HK-2 (cell line): ENCODE results near the gene TINCR.
"Not testable (repeated sequence)": the region's sequence is repeated elsewhere in the genome, so short reads cannot be mapped to it uniquely, and the experiment has no call there.

Source experiments
- DNase-seq: peaks from one replicate; pipeline ENCODE4 v3.0.0-alpha.2; 2018; ENCODE audit not compliant: unreplicated experiment

The TINCR gene

DNA sequence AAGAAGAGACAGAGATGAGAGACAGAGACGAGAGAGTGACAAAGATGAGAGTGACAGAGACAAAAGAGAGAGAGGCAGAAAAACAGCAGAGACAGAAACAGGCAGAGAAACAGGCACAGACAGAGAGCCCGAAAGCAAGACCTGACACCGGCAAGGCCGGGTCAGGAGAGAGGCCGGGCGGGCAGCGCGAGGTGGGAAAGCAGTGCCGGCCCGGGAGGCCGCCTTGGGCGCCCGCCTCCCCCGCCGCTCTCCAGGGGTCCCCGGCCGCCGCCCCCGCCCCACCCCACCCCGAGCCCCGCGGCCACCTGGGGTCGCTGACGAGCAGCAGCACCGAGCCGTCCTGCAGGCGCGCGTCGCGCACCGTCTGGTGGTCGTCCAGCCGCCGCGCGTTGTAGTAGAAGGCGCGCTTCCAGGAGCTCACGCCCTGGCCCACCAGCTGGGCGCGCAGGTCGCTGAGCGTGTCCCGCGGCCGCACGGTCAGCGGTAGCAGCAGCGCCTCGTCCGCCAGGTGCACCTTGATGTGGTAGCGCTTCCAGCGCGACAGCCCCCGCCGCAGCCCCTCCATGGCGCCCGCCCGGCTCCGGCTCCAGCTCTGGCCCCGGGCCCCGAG lies at the start of gene TINCR:
Gene TINCR (minus strand): TSS at position 594 of the 610 bp plus-strand sequence.
- DNase-seq = no peak

DNA sequence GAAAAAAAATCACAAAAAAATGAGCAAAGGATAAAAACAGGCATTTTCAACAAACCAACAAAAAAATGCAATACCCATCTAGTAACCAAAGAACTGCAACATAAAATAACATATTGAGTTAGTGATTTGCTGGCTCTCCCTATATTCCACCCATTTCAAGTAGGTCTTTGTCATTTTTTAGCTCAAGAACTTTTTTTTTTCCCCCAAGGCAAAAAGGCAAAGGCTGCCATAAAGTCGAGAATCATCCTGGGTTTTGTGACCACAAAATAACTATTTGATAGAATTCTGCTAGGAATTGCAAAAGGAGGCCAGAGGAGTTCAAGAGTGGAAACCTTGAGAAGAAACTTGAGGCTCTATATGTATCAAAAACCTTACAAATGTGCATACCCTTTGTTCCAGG lies 49.3 kb upstream of the TINCR start:
- DNase-seq = no peak

DNA sequence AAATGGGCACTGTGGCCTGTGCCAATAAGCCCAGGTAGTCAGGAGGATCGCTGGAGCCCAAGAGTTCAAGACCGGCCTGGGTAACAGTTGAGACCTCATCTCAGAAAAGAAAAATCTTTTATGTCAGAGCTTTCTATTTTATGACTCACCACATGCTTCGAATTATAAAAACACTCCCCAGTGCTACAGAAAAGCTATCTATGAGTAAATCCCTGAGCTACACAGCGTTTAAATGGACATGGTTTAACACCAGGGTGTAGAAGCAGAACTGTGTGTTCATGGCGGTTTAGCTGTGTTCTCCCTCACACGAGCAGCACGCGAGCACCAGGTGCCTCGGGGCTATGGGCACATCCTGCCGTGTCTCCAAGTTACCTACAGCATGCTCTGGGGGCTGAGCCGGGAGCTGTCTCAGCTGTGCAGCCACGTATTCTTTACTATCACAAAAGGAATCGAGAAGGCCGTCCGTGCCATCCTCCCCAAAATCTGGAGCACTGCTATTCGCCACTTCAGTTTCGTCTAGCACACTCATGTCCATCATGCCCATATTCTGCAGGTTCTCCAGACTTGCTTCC lies 48.1 kb upstream of the TINCR start:
- DNase-seq = no peak

DNA sequence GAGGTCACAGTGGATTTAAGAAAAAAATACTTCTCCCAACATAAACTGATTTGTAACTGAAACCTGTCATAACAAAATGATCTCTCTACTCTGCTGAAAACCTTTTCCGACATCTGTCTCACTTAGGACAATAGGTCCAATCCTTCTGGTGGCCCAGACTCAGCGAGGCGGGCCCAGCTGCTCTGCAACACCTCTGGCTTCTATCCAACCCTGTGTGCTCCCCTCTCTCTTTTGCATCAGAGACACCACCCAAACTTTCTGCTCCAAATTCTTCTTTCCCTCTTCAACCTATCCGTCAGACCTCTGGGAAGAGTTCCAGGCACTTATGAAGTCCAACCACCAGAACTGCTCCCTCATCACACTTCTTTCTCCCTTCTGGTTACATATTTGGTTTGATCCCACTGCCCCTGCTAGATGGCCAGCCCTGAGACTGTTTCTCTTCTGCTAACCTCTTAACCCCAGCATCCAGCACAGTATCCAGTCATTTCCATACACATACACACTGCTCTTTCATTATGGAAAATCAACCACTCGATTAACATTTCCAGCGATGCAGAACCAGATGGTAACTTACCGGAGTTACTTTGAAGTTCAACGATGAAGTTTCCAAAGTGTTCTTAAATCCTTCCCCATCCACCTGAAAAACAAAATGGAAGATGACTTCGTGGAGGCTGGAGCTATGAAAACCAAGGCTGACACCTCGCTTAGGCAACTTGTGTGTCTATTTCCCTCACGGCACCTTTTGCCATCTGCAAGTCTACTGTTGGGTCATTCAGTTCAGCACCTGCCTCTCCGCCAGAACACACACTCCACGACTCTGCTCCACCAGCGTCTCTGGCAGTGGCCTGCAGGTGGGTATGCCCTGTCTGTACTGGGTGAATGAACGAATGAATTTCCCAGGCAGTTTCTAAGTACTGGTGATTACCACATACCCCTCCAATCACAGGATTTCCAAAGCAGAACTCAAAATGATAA lies 45.4 kb upstream of the TINCR start:
- no peak for DNase-seq

DNA sequence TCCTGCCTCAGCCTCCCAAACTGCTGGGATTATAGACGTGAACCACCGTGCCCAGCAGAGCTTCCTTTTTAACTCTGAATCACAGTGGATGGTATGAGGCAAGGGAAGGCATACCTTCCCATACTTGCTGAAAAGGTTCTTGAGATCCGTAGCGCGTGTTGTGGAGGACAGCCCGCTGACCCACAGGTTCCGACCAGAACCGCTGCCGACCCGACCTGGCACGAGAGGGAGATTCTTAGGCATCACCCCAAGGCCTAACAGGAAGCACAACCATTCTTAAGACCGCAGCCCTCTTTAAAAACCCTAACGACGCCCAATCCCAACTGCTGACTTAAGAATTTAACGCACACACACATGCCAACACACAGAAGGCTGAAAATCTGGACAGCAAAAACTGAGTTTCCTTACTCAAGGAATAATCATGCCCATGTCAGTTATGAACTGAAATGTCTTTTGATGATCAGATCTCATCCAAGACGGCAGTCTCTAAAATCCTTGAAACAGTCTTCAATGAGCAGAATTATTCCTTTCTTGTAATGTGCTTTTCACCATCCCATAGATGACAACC lies 42.2 kb upstream of the TINCR start:
- no peak for DNase-seq

DNA sequence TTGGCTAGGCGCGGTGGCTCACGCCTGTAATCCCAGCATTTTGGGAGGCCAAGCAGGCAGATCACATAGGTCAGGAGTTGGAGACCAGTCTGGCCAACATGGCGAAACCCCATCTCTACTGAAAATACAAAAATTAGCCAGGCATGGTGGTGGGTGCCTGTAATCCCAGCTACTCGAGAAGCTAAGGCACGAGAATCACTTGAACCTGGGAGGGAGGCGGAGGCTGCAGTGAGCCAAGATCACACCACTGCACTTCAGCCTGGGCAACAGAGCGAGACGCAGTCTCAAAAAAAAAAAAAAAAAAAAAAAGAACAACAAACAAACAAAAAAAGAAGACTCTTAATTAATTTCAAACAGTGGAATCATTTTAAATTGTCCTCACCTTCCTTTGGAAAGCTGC lies 41.0 kb upstream of the TINCR start:
- DNase-seq = not testable (repeated sequence)

DNA sequence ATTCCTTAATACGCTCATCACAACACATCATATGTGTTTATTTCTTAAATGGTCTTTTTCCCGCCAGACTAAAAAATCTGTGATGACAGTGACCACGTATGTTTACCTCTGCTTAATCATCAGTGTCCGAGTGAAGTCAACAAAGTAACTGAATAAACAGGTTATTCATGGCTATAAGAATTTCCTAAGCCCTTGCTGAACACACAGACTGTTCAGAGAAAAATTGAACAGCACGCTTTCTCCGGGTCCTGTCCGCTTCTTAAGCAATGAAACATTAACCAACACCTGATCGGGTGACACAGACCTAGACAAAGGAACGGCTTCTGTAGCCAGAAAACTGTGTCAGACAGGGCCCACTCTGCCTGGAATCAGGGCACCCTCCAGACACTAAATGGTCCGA lies 40.5 kb upstream of the TINCR start:
- no peak for DNase-seq

DNA sequence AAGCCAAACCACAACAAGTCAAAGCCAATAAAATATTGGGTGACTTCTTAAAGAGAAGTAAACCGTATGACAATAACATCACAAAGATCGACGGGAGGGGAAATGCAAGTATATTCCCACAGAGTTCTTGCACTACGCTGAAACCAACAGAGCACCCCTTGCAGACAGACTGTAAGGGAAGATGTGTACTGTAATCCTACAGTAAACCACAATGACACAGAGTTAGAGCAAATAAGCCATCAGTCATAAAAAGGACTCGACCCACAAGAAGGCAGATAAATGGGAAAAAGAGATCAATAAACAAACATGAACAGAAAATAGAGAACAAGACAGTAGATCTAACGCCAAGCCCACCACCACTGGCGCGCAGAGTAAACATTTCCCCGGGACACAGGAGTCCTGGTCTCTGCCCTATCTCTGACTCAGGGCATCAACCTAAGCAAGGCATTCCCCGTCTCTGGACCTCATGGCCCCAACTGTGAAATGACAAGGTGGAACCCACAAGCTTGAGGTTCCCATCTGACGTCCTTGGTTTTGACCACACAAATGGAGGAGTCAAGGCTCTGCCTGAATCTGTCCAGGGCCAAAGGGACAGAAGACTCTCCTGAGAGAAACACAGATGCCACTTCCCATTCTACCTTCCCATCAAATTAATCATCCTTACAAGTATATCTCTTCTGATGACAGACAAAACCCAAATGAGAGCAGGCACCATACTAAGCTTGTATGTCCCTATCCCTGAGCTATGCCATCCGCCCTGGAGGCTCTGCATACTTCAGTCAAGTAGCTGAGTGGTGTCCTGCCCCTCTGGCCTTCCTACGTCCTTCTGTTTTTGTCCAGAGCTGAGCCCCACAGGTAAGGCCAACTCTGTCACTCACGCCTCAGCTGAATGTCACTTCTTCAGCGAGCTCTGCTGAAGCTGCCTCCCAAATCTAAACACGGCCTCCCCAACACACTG lies 39.8 kb upstream of the TINCR start:
- DNase-seq = no peak

DNA sequence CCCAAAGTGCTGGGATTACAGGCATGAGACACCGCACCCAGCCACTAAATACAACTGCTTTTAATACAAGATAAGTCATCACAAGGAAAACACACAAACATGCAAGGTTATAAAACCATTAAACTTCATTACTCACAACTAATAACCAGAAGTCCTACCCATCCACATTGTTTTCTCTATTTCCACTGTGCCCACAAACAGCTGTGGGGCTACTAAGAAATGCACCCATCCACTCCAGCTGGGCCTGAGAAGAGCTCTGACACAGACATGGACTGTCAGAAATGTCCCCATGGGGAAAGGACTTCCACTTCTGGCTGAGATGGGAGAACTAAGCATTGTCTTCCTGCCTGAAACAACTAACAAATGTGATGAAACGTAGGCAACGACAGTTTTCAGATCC lies 37.6 kb upstream of the TINCR start:
- DNase-seq = no peak

DNA sequence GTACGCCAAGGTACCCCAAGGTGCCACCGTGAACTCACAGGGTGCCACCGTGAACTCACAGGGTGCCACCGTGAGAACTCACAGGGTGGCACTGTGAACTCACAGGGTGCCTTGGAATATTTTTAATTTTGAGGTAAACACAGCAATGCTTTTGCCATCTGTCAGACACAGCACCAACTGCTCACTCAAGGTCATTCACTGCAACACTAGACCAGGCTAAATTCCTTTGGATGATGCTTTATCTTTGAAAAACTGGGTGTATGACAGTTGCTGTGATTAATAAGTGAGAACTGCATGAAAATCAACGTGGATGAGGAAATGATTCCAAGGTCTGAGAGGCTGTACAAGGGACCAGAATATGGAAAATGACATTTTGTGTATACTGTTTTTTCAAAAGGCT lies 35.9 kb upstream of the TINCR start:
- DNase-seq = no peak

DNA sequence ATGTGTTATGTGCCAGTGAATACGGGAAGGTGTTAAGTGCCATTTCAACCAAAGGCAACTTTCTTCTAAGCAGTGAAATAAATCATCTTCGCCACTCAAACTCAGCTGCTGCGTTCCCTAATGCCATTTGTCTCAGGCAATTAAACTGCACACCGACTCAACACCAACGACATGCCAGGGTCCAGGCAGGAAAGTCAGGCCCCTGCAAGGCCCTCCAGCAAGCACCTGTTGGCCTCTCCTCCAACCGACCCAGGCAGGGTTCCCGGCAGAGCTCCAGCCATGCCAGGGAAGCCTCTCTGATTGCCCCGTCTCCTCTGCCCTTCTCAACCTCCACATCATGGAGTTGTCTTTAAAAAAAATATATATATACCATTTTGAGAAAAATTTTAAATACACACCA lies 33.0 kb upstream of the TINCR start:
- DNase-seq = no peak

DNA sequence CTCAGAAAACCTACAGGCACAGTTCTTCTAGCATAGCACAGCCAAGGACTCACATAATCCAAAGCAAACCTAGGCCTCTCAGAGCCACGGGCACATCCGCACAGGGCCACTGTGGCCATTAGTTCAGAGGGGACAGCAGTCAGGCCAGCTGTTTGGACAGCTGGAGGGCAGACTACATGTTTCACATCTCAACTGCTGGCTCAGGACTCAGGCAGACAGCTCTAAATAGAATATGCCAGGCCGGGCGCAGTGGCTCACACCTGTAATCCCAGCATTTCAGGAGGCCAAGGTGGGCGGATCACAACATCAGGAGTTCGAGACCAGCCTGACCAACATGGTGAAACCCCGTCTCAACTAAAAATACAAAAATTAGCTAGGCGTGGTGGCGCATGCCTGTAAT lies 28.0 kb upstream of the TINCR start:
- DNase-seq = no peak

DNA sequence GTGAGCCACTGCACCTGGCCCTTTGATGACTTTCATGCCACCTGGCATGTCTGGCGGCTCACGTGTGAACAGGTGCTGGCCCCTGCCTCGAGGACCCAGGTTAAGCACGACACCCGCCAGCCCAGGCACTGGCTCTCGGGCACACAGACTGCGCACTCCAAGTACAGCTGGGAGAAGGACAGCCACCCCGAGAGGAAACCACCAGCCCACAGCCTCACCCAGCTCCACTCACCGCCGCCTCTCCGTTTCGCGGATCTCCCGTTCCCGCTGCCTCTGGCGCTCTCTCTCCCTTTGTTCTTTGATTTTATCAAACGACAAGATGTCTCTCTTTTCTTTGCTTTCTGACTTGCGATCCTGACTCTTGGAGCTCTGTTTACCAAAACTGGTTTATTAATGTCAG lies 27.4 kb upstream of the TINCR start:
- no peak for DNase-seq

DNA sequence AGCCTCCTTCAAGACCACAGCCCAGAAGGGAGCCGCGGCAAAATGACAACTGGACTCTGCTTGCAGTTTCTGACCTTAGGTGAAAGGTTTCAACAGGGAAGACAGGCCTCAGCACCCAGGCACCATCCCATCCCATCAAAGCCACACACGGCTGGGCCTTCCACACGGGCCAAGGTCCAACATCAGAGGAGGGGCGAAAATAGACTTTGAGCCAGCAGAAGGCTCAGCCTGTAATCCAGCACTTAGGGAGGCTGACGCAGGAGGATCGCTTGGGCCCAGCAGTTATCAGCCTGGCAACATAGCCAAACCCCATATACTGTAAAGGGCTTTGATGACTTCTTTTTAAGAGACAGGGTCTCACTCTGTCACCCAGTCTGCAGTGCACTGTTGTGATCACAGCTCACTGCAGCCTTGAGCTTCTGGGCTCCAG lies 26.8 kb upstream of the TINCR start:
- no peak for DNase-seq

DNA sequence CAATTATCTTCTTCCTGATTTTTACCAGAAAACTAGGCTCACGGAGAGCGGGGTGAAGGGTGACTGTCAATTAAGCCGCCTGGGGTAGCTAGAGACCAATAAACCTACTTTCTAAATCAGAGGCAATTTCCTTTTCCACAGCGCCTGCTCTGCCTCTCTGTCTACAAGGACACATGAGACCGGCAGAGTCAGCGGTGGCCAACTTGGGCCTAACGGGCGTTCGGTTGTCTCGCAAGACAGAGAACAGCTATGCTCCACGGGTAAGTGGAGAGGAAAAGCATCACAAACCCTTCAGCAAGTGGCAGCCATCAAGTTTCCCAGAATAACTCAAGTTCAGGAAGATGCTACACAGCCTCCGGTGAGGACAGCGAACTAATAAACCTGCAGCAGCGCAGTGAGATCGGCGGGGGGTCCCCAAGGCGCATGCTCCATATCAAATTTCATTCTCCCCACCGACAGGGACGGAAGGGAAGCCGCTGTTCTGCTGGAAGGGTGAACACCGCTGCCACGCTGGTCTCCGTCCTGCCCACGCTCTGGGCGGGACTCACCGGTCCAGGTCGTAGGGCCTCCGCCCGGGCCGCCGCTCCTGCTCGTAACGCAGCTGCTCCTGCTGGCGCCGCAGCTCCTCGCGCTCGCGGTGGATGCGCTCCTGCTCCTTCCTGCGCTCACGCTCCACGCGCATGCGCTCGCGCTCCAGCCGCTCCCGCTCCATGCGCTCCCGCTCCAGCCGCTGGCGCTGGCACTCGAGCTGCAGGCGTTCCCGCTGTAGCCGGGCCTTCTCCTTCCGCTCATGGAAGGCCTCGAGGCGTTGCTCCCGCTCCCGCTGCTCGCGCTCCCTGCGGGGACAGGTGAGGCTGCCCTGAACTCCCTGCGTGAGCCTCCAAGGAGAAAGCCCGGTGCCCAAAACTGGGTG lies 25.8 kb upstream of the TINCR start:
- no peak for DNase-seq

DNA sequence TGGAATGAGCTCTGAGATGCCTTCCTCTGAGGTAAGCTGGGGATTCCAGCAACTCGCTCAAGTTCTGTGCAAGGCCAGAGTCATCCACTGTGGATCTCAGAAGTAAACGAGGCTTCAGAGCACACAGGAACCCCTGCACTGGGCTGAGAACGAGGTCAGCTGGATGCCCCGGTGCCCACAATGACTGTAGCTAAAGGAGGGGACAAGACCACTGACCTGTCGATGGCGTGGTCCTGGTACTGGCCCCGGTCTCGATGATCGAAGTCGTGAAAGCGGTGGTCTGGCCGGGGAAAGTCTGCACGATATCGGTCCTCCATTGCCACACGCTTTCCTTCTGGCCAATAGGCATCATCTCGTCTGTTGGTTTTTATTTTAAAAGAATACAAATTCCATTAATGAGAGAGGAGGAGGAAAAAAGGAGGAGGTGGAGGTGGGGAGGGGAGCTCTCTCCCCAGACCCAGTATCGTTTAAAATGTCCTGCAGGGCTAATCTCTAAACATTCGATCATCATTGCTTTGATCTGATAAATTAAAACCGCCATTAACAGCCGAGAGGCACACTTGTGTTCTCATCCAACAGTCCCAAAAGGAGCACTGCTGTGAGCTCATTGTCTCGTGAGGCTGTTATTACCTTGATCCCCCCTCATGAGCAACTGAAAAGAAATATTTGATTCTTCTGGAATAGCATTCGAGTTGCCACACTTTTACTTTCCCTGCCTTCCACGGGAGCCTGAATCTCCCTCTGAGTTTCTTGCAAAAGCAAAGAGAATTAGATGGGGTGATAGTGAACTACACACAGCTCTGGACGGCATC lies 25.0 kb upstream of the TINCR start:
- no peak for DNase-seq

DNA sequence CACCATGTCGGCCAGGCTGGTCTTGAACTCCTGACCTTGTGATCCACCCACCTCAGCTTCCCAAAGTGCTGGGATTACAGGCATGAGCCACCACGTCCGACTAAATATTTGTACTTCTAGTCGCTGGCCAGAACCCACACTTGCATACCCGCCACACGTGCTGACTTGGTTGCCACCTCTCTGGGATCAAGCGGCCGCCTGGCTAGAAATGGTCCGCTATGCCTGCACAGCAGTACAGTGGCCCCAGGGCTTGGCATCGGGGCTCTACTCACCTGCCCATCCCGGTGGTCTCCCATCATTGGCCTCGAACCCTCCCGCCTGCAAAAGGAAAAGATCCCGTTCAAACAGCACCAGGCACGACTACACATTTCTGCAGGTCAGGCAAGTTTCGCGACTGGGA lies 23.7 kb upstream of the TINCR start:
- DNase-seq = no peak

DNA sequence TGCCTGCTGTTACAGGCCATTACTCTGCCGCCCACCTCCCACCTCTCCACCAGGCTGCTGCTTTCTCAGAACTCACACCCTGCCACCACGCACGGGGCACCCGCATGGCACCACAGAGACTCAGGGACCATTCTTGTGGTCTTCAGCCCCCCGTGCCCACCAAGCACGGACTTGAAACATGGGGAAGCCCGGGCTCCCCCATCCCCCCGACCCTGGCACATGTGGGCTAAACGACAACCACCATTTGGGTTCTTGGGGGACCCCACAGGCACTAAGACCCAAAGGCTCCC lies 23.1 kb upstream of the TINCR start:
- DNase-seq = no peak

DNA sequence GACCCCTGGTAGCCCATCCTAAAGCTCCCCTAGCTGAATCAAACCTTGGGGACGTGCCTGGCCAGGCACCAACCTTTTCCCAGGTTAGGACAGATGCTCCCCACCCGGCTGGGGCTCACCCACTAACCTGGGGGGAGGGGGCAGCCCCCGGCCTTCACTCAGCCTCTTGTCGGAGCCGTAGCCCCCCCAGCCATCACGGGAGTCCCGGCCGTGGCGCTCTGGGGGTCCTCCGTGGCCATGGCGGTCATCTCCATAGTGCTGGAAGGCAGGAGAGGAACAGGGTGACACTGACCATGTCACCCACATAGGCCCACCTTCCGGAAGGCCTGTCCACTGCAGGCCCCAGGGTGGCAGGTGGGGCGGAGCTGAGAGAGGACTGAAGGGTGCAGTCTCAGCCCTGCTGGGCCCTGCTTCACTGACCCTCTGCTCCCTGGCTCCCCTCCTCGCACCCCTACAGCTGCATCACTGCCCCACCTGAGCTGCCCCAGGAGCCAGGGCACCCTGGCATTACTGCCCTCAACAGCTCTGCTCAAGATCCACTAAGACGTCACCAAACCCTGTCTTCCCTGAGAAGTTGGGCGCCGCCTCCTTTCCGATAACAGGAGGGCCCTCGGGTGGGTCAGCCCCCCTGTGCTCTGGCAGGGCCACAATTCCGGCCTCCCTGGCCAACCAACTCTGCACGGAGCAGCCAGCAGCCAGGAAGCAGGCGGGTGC lies 22.6 kb upstream of the TINCR start:
- DNase-seq = no peak
